SU-DHL-6 (cell line): Measurements from ENCODE around the gene ANKRD31.

Experiments
- EZH2phosphoT487 ChIP-seq: fragments of 200-600 bp; sonication (generic), shearing (Covaris generic); conservative IDR thresholded peaks from 2 replicates; pipeline ENCODE4 v1.6.1; 2018; ENCODE audit warnings: mild to moderate bottlenecking, antibody characterized with exemption, low read length, moderate library complexity, mixed read lengths
- TF ChIP-seq, protein P1 (sequence below): fragments of 200-600 bp; sonication (generic); IDR thresholded peaks from one replicate; pipeline ENCODE4 v1.5.1; 2017; ENCODE audit warnings: antibody characterized with exemption, mild to moderate bottlenecking, low read length, moderate library complexity; ENCODE audit not compliant: insufficient read depth, poor library complexity, severe bottlenecking

DNA sequence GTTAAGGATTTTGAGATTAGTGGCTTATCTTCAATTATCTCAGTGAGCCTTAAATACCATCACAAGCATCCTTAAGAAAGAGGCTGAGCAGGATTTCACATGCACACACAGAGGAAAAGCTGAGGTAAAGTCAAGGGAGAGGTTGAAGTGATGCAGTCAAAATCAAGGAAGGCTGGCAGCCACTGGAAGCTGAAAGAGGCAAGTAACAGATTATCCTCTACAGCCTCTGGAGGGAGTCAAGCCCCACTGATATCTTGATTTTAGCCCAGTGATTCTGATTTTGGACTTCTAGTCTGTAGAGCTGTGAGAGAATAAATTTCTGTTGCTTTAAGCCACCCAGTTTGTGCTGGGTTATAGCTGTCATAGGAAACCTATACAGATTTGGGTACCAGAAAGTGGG is 80.1 kb downstream of the ANKRD31 start:
- TF ChIP-seq, protein P1, sequence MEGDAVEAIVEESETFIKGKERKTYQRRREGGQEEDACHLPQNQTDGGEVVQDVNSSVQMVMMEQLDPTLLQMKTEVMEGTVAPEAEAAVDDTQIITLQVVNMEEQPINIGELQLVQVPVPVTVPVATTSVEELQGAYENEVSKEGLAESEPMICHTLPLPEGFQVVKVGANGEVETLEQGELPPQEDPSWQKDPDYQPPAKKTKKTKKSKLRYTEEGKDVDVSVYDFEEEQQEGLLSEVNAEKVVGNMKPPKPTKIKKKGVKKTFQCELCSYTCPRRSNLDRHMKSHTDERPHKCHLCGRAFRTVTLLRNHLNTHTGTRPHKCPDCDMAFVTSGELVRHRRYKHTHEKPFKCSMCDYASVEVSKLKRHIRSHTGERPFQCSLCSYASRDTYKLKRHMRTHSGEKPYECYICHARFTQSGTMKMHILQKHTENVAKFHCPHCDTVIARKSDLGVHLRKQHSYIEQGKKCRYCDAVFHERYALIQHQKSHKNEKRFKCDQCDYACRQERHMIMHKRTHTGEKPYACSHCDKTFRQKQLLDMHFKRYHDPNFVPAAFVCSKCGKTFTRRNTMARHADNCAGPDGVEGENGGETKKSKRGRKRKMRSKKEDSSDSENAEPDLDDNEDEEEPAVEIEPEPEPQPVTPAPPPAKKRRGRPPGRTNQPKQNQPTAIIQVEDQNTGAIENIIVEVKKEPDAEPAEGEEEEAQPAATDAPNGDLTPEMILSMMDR: no peak
- no peak for TF ChIP-seq EZH2phosphoT487
